Brain microvascular endothelial cell (primary cell): ENCODE results near the gene TNIK.
A peak's percentile ranks its signal among the peaks of the same experiment; 100 is the strongest.

Source experiments
- DNase-seq: peaks from one replicate; pipeline ENCODE4 v3.0.0-alpha.2; 2020
- H3K27ac ChIP-seq: fragments of 250-450 bp; sonication (Bioruptor Pico); 2 replicates; pipeline ENCODE4 v1.5.1; 2020; ENCODE audit warnings: mild to moderate bottlenecking, moderate library complexity
- H3K27me3 ChIP-seq: fragments of 250-450 bp; sonication (Bioruptor Pico); replicated peaks from 2 replicates; pipeline ENCODE4 v1.5.1; 2020; ENCODE audit warnings: mild to moderate bottlenecking
- H3K36me3 ChIP-seq: fragments of 250-450 bp; sonication (Bioruptor Pico); replicated peaks from 2 replicates; pipeline ENCODE4 v1.5.1; 2020; ENCODE audit warnings: mild to moderate bottlenecking
- H3K4me3 ChIP-seq: 2 replicates; pipeline ENCODE4 v1.5.1; 2011; ENCODE audit warnings: low read depth, mild to moderate bottlenecking, control low read depth, low read length, moderate library complexity
- CTCF ChIP-seq: IDR thresholded peaks from 2 replicates; pipeline ENCODE4 v1.5.1; 2011; ENCODE audit warnings: low read depth, mild to moderate bottlenecking, moderate library complexity, low read length, control low read depth, inconsistent platforms; ENCODE audit errors: missing control alignments
- in situ Hi-C: cut with HindIII; loops from 2 replicates; pipeline ENCODE4 v1.10.0; 2017; ENCODE audit warnings: low sequenced_read_pairs, low pct_ligation_motif_present

TNIK gene

GRCh38 chr3:171057072-171057471 lies 403.1 kb downstream of the TNIK start:
- H3K27me3 ChIP-seq, result no peaks in the 10 kb centered on the region
- H3K36me3 ChIP-seq, result no peaks in the 10 kb centered on the region
- H3K4me3 ChIP-seq, result no peak overlapping the region
- no peak for DNase-seq
- no peak for TF ChIP-seq CTCF
- peak overlapping the region; percentile 82 for H3K27ac ChIP-seq
- in situ Hi-C loops, result no loop called here

GRCh38 chr3:171056528-171056927 lies 403.7 kb downstream of the TNIK start:
- TF ChIP-seq CTCF, result no peak
- H3K4me3 ChIP-seq, result no peak overlapping the region
- H3K27ac ChIP-seq, result peak overlapping the region; percentile 82
- in situ Hi-C loops, result no loop called here
- no peaks in the 10 kb centered on the region for H3K36me3 ChIP-seq
- peak; percentile 65 for DNase-seq
- H3K27me3 ChIP-seq, result no peaks in the 10 kb centered on the region

GRCh38 chr3:171055336-171056178 lies 404.6 kb downstream of the TNIK start:
- peak overlapping the region; percentile 82 for H3K27ac ChIP-seq
- in situ Hi-C loops, result no loop called here
- peak; percentile 54 for DNase-seq
- no peak overlapping the region for H3K4me3 ChIP-seq
- H3K27me3 ChIP-seq, result no peaks in the 10 kb centered on the region
- no peak for TF ChIP-seq CTCF
- no peaks in the 10 kb centered on the region for H3K36me3 ChIP-seq

- no peaks in the 10 kb centered on the region for H3K27me3 ChIP-seq
- no peak overlapping the region for H3K4me3 ChIP-seq
- TF ChIP-seq CTCF, result no peak
- no peak for DNase-seq
- no peaks in the 10 kb centered on the region for H3K36me3 ChIP-seq
- H3K27ac ChIP-seq, result peak overlapping the region; percentile 82
- in situ Hi-C loops, result no loop called here
Measured at GRCh38 chr3:171054921-171055320, 405.3 kb downstream of the TNIK start.

DNA sequence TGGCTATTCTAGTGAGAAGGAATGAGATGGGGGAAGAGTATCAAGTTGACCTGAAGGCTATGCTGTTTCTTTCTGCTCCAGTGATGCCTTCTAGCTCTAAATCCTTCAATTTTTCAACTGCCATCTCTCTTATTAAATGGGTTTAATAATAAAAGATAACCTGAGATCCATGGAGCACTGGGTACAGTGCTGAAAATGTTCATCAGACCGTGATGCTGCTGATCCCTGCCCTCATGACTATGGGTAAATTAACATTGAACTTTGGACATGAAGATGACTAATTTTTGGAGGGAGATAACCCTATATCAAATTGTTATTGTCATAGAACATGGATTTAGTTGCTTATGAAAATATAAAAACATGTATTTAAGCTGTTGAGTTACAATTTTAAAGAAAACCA lies 406.0 kb downstream of the TNIK start:
- H3K4me3 ChIP-seq, result no peak overlapping the region
- H3K27me3 ChIP-seq, result no peaks in the 10 kb centered on the region
- TF ChIP-seq CTCF, result no peak
- no peaks in the 10 kb centered on the region for H3K36me3 ChIP-seq
- no peak overlapping the region for H3K27ac ChIP-seq
- in situ Hi-C loops, result no loop called here
- no peak for DNase-seq
